ENCODE measurements around the gene MED10. TPM values are rescaled to one million over a fixed set of nuclear protein-coding genes. Genes with fewer than 3 reads are reported as not detected.

Gene MED10
- total and polyA plus RNA-seq, 2 experiments from 2014 or later = 15.8 to 63.9 TPM

DNA sequence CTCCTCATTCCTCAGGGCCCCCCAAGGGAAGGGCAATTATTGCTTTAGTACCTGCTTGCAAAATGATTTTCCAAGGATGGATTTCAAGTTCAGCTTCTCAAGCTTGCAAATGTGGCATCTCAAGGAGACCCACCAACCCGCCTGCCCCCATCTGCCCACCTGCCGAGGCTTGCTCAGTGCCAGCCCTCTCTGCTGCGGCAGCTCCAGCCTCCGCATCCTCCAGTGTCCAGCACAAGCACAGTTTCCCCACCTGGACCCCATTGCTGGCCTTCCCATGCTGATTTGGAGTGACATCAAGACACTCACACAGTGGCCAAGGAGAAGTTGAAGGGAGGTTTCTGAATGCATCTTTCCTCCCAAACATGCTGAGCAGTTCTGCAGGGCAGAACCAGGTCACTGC lies 31.2 kb downstream of the MED10 start:
- no peak overlapping the region for H3K4me3 ChIP-seq
- no peaks in the 10 kb centered on the region for H3K27me3 ChIP-seq
- no peak for TF ChIP-seq CTCF (IDR thresholded peaks at IDR 0.05; ENCODE audit: low read depth, low read length)
- no peaks in the 10 kb centered on the region for H3K4me1 ChIP-seq (ENCODE audit: low read depth)
- no peak overlapping the region for H3K27ac ChIP-seq
- DNase-seq (ENCODE audit: low read depth in 1 of 2, low spot score in 1 of 2) = no peak
- no peaks in the 10 kb centered on the region for H3K9me3 ChIP-seq (ENCODE audit: low read depth)
- H3K36me3 ChIP-seq = no peaks in the 10 kb centered on the region

DNA sequence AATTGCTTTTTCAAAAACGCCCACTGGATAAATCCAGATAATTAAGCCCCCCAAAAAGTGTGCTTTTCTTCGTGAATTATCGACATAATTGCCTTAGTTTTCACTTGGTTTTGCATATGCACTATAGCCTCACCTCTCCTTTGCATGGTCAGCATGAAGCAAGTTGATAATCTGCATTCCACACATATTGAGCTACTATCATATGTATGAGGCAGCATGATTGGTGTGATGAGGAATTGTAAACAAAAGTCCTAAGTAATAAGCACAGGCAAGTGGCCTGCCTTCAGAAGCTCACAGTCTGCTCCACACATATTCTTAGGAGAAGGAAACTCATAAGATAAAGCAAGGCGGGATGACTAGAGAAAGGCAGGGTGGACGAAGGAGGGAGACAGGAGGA lies 33.8 kb downstream of the MED10 start:
- Histone ChIP-seq H3K27me3 (no peaks in the 10 kb centered on the region), H3K27ac (no peak overlapping the region), H3K4me3 (no peak overlapping the region), H3K9me3 (ENCODE audit: low read depth) (no peaks in the 10 kb centered on the region), H3K4me1 (ENCODE audit: low read depth) (no peaks in the 10 kb centered on the region), H3K36me3 (no peaks in the 10 kb centered on the region)
- DNase-seq (ENCODE audit: low read depth in 1 of 2, low spot score in 1 of 2) = no peak
- TF ChIP-seq CTCF (IDR thresholded peaks at IDR 0.05; ENCODE audit: low read depth, low read length) = no peak

DNA sequence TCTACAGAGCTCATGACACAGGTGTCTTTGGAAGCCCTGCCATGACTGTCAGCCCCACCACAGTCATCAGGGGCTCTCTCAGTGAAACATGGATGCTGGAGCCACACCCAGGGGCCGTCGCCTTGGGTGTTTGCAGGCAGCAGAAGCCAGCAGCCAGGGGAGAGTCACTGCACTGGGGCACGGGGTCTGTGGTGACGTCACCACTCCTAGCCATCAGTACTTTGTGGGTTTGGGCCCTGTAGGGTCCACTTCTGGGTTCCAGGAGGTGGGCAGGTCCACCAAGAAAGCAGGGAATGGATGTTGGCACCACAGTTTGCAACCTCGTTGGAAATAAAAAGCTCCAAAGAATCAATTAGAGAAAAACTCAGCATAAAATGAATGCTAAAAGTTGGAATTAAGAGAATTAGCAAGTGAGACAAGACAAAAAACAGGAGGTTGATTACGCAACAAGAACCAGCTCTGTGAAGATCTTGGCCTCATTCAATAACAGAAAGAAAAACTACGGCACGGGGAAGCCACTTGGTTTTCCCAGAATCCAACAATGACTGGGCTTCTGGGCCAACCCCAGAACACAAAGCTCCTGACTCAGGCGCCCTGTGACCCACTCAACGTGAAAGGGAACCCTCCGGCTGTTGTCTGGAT lies 34.3 kb downstream of the MED10 start:
- Histone ChIP-seq H3K9me3 (ENCODE audit: low read depth) (no peaks in the 10 kb centered on the region), H3K4me1 (ENCODE audit: low read depth) (no peaks in the 10 kb centered on the region), H3K27ac (no peak overlapping the region), H3K27me3 (no peaks in the 10 kb centered on the region), H3K4me3 (no peak overlapping the region), H3K36me3 (no peaks in the 10 kb centered on the region)
- no peak for DNase-seq (ENCODE audit: low read depth in 1 of 2, low spot score in 1 of 2)
- no peak for TF ChIP-seq CTCF (IDR thresholded peaks at IDR 0.05; ENCODE audit: low read depth, low read length)

DNA sequence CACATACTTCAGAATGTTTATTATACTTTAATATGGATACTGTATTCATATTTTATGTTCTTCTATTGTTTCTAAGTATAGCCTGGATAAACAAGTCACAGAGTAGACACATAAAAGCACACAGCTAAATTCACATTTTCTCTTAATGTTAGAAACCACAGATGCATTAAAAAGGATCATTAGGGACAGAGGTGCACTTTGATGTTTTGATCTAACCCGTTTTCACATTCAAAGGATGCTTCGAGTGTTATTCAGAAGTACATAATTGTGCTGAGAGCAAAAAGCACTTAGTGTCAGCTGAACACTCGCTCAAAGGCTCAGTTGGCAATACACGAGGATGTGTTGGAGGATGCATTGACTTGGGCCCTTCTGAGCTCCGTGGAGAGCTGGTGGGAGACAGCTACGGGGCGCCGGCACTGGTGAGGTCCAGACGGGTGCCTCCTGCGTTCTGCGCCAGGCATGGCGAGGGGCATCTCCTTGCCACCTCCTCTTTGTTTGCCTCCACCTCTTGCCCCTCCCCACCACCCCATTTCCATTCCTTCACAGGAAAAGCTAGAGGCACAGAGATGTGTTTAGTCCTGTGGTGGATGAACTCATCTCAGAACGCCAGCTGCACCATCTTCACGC lies 35.5 kb downstream of the MED10 start:
- H3K27me3 ChIP-seq = no peaks in the 10 kb centered on the region
- no peaks in the 10 kb centered on the region for H3K4me1 ChIP-seq (ENCODE audit: low read depth)
- no peaks in the 10 kb centered on the region for H3K36me3 ChIP-seq
- H3K27ac ChIP-seq = no peak overlapping the region
- no peak for DNase-seq (ENCODE audit: low read depth in 1 of 2, low spot score in 1 of 2)
- H3K9me3 ChIP-seq (ENCODE audit: low read depth) = no peaks in the 10 kb centered on the region
- TF ChIP-seq CTCF (IDR thresholded peaks at IDR 0.05; ENCODE audit: low read depth, low read length) = no peak
- H3K4me3 ChIP-seq = no peak overlapping the region

- Histone ChIP-seq H3K27ac (no peak overlapping the region), H3K27me3 (no peaks in the 10 kb centered on the region), H3K4me3 (no peak overlapping the region), H3K9me3 (ENCODE audit: low read depth) (no peaks in the 10 kb centered on the region), H3K36me3 (no peaks in the 10 kb centered on the region), H3K4me1 (ENCODE audit: low read depth) (no peaks in the 10 kb centered on the region)
- TF ChIP-seq CTCF (IDR thresholded peaks at IDR 0.05; ENCODE audit: low read depth, low read length) = no peak
- DNase-seq (ENCODE audit: low read depth in 1 of 2, low spot score in 1 of 2) = no peak
Observed at GRCh38 chr5:6340100-6340499, 38.2 kb downstream of the MED10 start.

Data from cardiac muscle cell (in vitro differentiated cells and primary cell).